Left ventricle myocardium inferior (tissue), 1 donor: Measurements from ENCODE around the gene OLIG1. TPM values are rescaled to one million over a fixed set of nuclear protein-coding genes. Genes with fewer than 3 reads are reported as not detected.

Experiments
- DNase-seq: peaks from one replicate; pipeline ENCODE4 v3.0.0-alpha.2; 2020
- H3K27ac ChIP-seq: fragments of 200-600 bp; replicated peaks from 2 replicates; pipeline ENCODE4 v1.8.0; 2021
- H3K27me3 ChIP-seq: fragments of 200-600 bp; 2 replicates; pipeline ENCODE4 v1.8.0; 2021; ENCODE audit warnings: low read depth
- H3K36me3 ChIP-seq: fragments of 200-600 bp; 2 replicates; pipeline ENCODE4 v1.8.0; 2021
- H3K4me1 ChIP-seq: fragments of 200-600 bp; 2 replicates; pipeline ENCODE4 v1.8.0; 2021
- H3K4me3 ChIP-seq: fragments of 200-600 bp; 2 replicates; pipeline ENCODE4 v1.8.0; 2021; ENCODE audit warnings: mild to moderate bottlenecking, moderate library complexity
- H3K9me3 ChIP-seq: fragments of 200-600 bp; replicated peaks from 2 replicates; pipeline ENCODE4 v1.8.0; 2021
- CTCF ChIP-seq: fragments of 200-600 bp; IDR thresholded peaks from 2 replicates; pipeline ENCODE4 v1.8.0; 2021; ENCODE audit warnings: antibody characterized with exemption, mild to moderate bottlenecking, borderline replicate concordance
- intact Hi-C: fragments of 100-400 bp; cut with micrococcal nuclease; formaldehyde crosslinking; loops from one replicate; pipeline ENCODE4 v1.11.0; 2022
- total RNA-seq: library from RNA; stranded (reverse); fragmentation: NEBNext Ultra II Directional; extraction: Animal tissue kit (Norgen Biotek cat#: 25700); gene quantifications from one replicate; pipeline ENCODE4 v1.2.1, GENCODE V29; 2021
- donor health status: DM: no; HTN: yes; CAD: no; lungs with severe emphysema.

OLIG1 gene
- total RNA-seq, 1 donor from 2014 or later, result 0.22 TPM

GRCh38 chr21:33116676-33117075 lies 46.7 kb downstream of the OLIG1 start:
- no peak for TF ChIP-seq CTCF
- peaks cover 7% of the 10 kb centered on the region for H3K4me1 ChIP-seq
- H3K4me3 ChIP-seq, result no peak overlapping the region
- no peaks in the 10 kb centered on the region for H3K9me3 ChIP-seq
- H3K27me3 ChIP-seq, result peaks cover 92% of the 10 kb centered on the region
- H3K36me3 ChIP-seq, result no peaks in the 10 kb centered on the region
- intact Hi-C loops, result no loop called here
- no peak for DNase-seq
- no peak overlapping the region for H3K27ac ChIP-seq

- H3K4me1 ChIP-seq, result peaks cover 7% of the 10 kb centered on the region
- H3K4me3 ChIP-seq, result no peak overlapping the region
- H3K27me3 ChIP-seq, result peaks cover 92% of the 10 kb centered on the region
- no peaks in the 10 kb centered on the region for H3K36me3 ChIP-seq
- intact Hi-C loops, result no loop called here
- DNase-seq, result no peak
- H3K27ac ChIP-seq, result no peak overlapping the region
- H3K9me3 ChIP-seq, result no peaks in the 10 kb centered on the region
- TF ChIP-seq CTCF, result no peak
Measured at GRCh38 chr21:33117101-33117888, 47.4 kb downstream of the OLIG1 start.

Other genes with a start within 250 kb of the OLIG1 start
- not detected for gene OLIG2, start 44.2 kb upstream of the OLIG1 start, total RNA-seq
- gene IFNAR2, start 159.8 kb downstream of the OLIG1 start, total RNA-seq, result 9.0 TPM
- 6.8 TPM for gene IL10RB, start 196.2 kb downstream of the OLIG1 start, total RNA-seq